AG20443 (cell line): ENCODE data around the gene GDF11.
A peak's percentile ranks its signal among the peaks of the same experiment; 100 is the strongest.
"Not testable (repeated sequence)": the region's sequence is repeated elsewhere in the genome, so short reads cannot be mapped to it uniquely, and the experiment has no call there.

Experiments
- DNase-seq: peaks from one replicate; pipeline ENCODE4 v3.0.0; 2012; ENCODE audit warnings: low spot score, mixed read lengths

GDF11 gene

DNA sequence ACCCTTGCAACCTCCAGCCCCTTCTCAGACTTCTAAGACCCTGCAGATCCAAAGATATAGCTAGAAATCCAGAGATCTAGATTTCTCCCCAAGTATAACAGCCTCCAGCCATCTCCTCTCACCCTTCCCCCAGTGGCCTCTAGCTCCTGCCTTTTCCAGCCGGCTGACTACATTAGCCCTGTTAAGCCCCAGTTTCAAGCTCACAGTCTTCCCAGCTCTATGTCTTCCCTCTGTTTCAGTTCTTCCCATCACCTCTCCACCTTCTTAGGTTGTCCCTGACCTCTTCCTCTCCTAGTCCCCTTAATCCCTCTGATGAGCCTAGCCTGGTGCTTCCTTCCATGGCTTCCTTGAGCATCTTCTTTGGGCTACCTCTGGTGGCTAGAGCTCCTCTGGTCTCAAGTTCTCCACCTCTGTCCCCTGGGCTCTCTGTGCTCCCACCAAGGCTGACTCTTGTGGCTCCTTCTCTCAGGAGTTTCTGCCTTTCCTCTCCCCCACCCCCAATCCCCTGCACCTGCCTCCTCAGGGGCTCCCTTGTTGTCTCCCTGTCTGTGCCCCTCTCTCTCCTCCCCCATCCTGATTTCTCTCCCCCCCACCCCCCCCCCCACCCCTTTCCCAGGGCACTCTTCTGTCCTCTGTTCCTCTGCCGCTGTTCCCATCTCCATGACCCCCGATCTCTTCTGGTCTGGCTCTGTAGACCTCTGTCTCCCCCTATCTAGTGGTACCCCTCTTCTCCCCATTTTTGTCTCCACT, 816 bp upstream of the GDF11 start:
- no peak for DNase-seq

DNA sequence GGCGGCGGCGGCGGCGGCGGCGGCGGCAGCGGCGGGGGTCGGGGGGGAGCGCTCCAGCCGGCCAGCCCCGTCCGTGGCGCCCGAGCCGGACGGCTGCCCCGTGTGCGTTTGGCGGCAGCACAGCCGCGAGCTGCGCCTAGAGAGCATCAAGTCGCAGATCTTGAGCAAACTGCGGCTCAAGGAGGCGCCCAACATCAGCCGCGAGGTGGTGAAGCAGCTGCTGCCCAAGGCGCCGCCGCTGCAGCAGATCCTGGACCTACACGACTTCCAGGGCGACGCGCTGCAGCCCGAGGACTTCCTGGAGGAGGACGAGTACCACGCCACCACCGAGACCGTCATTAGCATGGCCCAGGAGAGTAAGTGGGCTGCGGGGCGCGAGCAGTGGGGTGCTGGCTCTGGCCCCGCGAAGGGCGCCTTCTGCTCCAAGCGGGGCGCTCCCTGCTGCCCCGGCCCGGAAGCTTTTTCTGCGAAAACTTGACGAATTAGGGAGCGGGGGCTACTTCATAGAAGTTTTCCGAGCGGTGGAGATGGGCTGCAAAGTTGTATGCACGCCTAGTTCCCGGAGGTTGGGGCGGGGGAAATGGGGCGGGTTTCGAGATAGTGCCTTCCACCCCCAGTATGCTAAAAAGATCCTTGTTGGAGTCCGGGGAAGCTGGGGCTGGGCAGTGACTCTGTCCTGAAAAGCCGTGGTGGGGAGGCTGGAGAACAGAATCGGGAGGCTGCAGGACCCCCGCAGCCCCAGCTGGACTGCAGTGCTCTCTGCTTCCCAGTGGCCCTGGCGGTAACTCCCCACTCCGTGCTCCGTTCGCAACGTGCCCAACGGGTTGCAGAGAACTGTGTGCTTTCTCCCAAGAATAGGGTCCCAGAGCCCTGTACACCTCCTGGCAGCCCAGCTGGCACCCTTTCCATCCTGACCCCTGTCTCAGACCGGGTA, 751 bp downstream of the GDF11 start:
- DNase-seq: peak; percentile 77

DNA sequence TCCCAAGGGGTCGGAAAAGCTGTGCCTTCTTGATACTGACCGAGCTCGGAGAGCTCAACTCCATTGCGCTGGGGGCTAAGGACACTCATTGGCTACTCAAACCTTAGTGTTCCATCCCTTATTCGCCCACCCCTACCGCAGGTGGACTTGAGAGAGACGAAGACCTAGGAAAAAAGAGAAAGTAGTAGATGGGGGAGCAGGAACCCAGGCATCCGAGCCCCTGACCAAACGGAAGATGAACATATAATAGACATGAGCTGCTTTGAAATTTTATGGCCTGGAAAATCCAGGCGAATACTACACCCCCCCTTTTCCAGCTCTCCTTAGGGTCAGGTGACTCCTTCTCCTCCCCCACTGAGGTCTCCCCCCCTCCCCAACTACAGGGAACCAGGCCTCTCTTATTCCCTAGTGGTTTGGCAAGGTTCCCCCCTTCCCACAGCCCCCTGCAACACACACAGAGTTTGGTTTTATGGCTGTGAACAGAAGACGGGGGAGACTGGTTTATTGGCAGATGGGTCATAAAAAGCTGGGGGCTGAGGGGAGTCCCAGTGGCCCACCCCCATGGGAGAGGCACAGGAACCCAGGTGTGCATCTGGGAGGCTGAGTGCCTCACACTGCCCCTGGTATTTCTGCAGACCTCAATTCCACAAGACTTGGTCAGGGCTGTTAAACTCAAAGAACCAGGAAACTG, 1.6 kb downstream of the GDF11 start:
- DNase-seq: no peak

DNA sequence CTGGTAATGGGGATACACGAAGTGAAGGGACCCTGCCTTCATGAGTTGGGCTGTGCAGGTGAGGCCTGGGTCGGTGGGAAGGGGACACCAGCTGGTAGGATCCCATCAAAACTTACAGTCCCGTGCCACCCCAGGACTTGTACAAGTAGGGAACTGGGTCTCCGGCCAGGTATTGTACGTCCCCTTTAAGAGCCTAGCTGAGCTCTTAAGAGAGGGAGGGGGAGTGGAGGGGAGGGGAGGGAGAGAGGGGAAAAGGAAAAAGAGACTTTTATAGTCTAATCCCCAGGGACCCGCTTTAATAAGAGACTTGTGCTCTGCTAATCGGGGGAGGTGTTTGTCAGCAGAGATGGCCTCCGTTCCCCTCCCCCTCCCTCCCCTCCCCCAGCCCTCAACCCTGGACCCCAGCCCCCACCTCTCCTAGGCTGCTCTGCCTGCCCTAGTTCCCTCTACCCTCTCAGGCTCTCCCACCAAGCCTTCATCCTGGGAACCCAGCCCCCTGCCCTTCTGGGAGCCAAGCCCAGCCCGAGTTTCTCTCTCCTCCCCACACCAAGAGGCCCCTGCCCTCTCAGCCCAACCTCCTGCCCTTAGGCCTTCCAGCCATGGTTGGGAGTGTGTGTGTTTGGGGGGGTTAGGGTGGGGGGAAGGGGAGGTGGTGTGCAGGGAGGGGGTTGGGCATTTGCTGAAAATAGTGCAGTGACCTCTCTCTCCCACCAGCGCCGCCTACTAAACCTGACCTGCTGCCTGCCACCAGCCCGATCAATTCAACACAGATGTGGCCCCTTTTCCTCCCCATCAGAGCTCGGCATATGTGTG, 2.6 kb downstream of the GDF11 start:
- DNase-seq: no peak

DNA sequence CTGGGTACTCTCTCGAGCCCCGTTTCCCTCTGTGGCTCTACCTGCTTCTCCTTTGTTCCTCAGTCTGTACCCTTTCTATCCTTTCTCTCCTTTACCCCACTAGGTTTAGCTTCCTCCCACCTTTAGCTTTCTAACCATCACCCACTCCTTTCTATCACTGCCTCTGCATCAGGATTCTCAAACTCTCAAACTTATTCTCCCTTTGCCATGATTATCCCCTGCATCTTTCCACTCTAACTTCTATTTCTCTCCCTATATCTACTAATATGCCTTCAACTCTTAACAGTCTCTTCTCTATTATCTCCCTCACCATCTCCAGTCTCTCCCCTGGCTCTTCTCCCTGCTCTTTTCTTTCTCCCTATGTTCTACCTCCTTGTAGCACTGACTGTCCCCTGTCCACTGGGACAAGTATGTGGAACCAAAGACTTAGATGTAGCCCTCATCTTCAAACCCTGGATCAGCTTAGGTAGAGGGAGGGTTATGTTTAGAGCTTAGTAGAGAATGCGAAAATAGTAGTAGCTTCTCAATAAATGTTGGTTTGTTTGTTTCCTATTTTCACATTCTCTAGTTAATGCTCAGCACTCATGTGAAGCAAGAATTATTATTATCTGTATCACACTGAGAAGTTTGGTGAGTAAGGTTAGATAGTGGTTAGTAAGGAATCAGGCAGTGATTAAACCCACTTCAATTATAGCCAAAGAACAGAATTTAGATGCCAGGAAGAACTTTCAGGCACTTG, 3.4 kb downstream of the GDF11 start:
- no peak for DNase-seq

DNA sequence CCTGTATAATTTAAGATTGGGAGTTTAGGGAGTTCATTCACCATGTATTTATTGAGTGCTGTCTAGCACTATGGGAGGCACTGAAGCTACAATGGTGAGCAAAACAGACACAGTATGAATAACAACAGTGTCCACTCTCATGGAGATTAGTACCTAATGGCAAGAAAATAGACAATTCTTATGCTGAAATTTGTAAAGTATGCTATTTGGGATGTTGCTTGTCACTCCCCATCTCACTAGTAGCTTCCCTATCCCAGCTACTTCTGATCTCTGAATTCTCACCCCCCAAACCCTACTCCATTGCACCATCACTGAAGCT, 4.0 kb downstream of the GDF11 start:
- no peak for DNase-seq

DNA sequence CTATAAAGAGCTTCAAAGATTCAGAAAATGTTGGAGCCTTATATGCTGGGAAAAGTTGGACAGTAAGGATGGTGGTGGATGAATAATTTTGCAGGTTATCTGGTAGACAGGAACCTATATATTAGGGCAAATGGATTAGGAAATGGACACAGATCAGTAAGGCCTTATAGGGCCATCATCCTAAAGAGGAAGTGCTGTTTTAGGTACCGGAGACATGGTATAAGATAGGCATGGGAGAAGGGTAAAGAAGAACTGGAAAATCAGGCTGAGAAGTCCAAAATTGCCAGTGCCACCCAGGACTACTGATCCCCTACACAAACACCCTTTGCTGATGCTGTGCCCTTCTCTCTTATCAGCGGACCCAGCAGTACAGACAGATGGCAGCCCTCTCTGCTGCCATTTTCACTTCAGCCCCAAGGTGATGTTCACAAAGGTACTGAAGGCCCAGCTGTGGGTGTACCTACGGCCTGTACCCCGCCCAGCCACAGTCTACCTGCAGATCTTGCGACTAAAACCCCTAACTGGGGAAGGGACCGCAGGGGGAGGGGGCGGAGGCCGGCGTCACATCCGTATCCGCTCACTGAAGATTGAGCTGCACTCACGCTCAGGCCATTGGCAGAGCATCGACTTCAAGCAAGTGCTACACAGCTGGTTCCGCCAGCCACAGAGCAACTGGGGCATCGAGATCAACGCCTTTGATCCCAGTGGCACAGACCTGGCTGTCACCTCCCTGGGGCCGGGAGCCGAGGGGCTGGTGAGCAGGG, 5.5 kb downstream of the GDF11 start:
- DNase-seq: no peak

DNA sequence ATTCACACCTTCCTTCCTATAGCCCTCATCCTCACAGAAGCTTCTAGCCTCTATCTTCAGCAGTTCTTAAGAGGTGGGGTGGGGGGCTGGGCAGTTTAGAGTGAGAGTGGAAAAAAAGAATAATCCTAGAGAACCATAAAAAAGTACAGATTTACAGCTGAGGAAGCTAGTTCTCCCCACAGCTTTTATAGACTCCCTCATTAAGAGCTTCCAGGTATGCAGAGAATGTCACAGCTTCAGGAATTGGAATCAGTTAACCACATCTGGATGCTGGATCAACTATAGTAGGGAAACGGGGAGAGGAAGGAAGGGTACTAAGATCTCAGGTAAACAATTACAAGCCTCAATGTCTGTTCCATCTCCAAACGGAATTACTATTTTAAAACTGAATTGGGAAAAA, 12.3 kb downstream of the GDF11 start:
- DNase-seq: no peak

DNA sequence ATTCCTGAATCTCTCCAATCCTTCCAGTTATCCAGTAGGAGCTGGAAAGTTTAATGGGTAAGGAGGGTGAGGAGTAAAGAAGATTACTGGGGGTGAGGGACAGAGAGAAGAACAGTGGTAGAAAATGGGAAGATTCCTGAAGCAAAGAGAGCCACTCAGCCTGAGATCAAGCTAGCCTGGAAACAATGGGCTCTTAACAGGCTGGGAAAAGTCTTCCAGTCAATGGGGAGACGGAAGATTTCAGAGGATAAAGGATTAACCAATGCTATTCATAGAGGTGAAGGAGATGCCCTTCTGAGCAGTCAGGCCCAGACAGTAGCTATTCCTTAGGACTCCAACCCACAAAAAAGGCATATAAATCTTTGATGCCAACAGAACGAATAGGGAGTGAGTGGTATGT, 14.8 kb downstream of the GDF11 start:
- DNase-seq: no peak

DNA sequence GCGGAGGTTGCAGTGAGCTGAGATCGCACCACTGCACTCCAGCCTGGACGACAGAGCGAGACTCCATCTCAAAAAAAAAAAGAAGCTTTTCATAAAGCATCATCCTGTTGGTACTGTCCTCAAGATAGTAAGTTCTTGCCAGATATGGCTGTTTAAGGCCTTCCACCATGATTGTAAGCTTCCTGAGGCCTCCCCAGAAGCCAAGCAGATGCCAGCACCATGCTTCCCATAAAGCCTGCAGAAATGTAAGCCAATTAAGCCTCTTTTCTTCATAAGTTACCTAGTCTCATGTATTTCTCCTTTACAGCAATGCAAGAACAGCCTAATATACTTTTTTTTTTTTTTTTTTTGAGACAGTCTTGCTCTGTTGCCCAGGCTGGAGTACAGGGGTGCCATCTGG, 15.7 kb downstream of the GDF11 start:
- not testable (repeated sequence) for DNase-seq

DNA sequence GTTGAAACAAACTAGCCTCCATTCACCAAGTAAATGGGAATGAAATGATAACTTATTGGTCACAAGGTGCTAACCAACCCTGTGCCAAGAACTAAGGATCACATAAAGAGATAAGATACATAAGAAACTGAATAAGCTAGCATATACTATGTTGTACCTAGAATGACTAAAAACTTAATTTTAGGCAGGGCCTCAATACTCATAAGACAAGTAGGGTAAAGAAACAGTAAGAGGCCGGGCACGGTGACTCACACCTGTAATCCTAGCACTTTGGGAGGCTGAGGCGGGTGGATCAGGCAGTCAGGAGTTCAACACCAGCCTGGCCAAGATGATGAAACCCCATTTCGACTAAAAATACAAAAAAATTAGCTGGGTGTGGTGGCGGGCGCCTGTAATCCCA, 17.7 kb downstream of the GDF11 start:
- no peak for DNase-seq

DNA sequence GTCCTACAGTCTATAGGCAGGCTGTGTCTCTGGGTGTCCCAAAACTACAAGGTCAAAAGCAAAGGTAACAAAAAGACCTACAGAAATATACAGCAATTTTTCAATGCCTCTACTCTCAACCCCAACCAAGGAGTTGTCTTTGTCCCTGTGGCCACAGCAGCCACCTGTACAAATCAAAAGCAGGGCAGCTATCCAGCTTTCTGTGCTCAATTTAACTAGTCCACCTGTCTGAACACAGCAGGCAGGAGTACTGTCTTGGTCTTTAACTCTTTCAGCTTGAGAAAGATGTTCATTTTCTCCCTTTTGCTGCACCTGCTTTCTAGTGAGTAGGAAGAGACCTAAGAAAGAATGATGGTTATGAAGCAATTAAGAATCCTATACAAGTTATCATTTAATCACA, 19.7 kb downstream of the GDF11 start:
- DNase-seq: no peak

DNA sequence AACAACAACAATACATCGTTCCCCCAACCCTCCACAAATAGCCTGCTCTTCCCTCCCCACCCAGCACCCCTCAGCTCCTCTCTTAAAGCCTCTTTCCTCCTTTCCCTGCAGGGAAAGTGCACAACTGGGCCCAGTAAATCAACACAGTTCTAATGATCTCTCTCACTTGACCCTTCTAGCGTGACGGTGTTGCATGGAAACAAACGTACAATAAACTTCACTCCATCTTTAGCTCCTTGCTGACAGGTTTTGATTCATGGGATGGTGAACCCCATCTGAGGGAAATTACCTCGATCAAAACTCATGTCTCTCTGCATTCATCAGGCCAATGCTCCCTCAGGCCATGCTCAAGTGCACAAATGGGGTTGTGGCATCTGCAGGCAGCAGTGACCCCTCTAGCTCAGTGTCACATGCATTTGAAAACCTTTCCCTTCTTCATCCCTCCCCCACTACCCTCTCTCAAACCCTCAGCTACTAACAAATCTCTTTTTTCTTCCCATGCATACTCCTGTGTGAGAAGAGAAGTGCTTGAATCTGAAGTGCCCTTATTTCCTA, 22.9 kb downstream of the GDF11 start:
- DNase-seq: no peak

DNA sequence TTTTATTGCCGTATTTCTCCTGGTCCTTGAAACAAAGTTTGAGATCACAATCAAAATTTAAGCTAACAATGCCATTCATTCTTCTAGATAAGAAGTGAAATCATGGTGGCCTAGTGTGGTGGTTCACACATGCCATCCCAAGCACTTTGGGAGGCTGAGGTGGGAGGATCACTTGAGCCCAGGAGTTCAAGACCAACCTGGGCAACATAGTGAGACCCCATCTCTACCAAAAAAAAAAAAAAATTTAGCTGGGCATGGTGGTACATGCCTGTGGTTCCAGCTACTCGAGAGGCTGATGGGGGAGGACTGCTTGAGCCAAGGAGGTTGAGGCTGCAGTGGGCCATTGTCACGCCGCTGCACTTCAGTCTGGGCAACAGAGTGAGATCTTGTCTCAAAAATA, 24.2 kb downstream of the GDF11 start:
- DNase-seq: no peak

DNA sequence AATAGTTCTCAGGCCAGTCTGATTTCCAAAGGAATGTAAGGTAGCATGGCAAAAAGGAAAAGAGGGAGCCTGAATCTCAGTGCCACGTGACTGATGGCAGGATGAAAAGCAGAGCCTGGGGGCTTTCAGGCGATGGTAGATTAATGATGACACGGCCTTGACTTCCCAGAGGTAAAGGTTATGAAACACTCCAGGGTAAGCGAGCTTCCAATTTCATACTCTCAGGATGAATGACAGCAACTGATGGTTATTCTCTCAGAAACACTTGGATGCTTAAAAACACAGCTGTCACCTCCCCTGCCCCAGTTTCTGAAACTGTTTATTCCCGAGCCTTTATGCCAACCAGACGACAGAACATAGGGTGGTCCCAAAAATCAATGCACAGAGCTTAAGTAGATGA, 28.8 kb downstream of the GDF11 start:
- DNase-seq: no peak

DNA sequence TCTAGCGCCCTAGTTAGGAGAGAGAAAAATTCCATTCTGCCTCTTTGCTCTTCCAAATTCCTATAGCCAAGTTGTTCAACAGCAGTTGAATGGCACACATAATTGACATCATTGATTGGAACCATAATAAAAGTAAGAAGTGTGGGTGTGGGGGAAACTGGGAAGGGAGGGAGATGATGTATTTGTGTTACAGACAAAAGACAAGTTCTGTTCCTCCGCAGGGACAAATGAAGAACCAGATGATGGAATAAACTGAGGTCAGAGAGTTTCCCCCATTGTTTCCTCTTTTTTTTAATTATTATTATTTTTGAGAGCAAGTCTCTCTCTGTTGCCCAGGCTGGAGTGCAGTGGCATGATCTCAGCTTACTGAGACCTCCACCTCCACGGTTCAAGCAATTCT, 34.9 kb downstream of the GDF11 start:
- DNase-seq: no peak

DNA sequence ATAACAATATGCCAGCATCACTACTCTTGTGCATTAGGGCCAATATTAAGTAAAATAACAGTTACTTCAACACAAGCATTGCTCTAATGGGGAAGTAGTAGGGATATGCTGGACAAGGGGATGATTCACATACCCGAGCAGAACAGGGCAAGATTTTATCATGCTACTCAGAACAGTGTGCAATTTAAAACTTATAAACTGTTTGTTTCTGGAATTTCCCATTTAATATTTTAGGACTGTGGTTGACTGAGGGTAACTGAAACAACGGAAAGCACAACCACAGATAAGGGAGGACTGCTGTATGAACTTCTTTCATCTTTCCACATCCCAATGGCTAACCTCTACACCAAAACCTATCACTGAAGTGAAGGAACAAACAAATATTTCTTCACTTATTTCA, 37.8 kb downstream of the GDF11 start:
- no peak for DNase-seq

DNA sequence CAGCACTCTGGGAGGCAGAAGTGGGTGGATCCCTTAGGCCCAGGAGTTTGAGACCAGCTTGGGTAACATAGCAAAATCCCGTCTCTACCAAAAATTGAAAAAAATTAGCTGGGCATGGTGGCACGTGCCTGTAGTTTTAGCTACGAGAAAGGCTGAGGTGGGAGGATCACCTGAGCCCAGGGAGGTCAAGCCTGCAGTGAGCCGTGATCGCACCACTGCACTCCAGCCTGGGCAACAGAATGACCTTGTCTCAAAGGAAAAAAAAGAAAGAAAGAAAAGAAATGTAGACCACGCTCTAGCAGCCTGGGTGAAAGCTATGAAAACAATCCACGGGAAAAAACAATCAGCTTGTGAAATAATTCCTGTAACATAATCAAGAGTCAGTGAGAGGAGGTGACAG, 45.6 kb downstream of the GDF11 start:
- DNase-seq: no peak

DNA sequence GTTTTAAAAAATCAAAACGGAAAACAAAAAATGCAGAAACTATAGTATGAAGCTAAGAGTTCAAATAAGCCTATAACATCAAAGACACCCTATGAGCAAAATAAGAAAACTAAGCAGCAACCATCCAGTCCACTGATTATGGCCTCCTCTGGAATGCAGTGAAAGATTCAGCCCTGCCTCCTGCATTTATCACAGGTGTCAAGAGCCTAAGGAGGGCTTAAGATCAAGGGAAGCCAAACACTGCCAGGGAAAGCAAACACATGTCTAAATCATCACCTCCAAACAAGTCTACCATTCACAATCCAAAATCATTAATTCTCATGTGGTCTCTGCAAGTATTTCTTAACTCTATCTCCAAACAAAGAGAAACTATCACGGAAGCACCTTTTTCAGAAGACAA, 46.2 kb downstream of the GDF11 start:
- DNase-seq: no peak

DNA sequence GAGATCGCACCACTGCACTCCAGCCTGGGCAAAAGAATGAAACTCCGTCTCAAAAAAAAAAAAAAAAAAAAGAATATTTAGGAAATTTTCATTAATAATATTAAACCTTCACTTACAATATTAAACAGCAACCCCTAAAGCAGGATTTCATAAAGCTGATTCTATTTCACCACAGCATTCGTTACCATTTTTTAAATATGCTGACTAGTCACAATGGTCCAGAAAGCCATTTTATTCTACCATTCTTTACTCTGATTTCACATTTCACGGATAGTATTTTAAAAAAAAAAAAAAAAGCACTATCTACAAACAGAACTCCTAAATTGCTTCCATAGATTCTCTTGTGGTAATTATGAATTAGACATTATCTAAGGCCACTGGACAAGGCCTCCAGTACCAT, 47.0 kb downstream of the GDF11 start:
- no peak for DNase-seq
